Gastrocnemius medialis (tissue), 4 donors: ENCODE data around the gene NFKBIL1. TPM values are rescaled to one million over a fixed set of nuclear protein-coding genes. Genes with fewer than 3 reads are reported as not detected.
A peak's percentile ranks its signal among the peaks of the same experiment; 100 is the strongest.

Experiments
- ATAC-seq, 2 donors: fragments of 150-250 bp; one replicate each; pipeline ENCODE4 v1.9.1; 2016
- DNase-seq, 2 donors: peaks; one replicate each; pipeline ENCODE4 v3.0.0-alpha.2; 2019
- H3K27ac ChIP-seq, 4 donors: fragments of 200-600 bp; sonication (generic); 1 replicate in 1 of 4; 2 replicates in 3 of 4; pipeline ENCODE4 v1.5.1; 2016 to 2018; ENCODE audit warnings: mild to moderate bottlenecking in 2 of 4, moderate library complexity in 1 of 4
- H3K27me3 ChIP-seq, 3 donors: fragments of 200-600 bp; sonication (generic) in 2 of 3; 1 replicate in 1 of 3; 2 replicates in 2 of 3; pipeline versions ENCODE4 v1.5.1 to v1.6.0; 2016 to 2019; ENCODE audit warnings: mild to moderate bottlenecking in 1 of 3, moderate library complexity in 1 of 3
- H3K36me3 ChIP-seq, 2 donors: fragments of 200-600 bp; sonication (generic) in 1 of 2; one replicate each; pipeline ENCODE4 v1.5.1; 2017 to 2018
- H3K4me1 ChIP-seq, 2 donors: fragments of 200-600 bp; sonication (generic) in 1 of 2; one replicate each; pipeline ENCODE4 v1.5.1; 2016 to 2017; ENCODE audit warnings: mild to moderate bottlenecking in 2 of 2
- H3K4me3 ChIP-seq, 4 donors: fragments of 200-600 bp; sonication (generic) in 3 of 4; 1 replicate in 1 of 4; 2 replicates in 3 of 4; pipeline ENCODE4 v1.5.1; 2016 to 2019; ENCODE audit warnings: mild to moderate bottlenecking in 2 of 4
- H3K9me3 ChIP-seq, 3 donors: fragments of 200-600 bp; sonication (generic) in 2 of 3; 1 replicate in 1 of 3; 2 replicates in 2 of 3; pipeline ENCODE4 v1.5.1; 2016 to 2019
- CTCF ChIP-seq, 5 experiments: fragments of 450-650 bp in 3 of 5; fragments of 200-600 bp in 2 of 5; sonication (generic) in 2 of 5; IDR thresholded peaks in 4 of 5; conservative IDR thresholded peaks in 1 of 5; 1 replicate in 4 of 5; 2 replicates in 1 of 5; pipeline ENCODE4 v1.5.1; 2016 to 2019; ENCODE audit warnings: antibody characterized with exemption in 5 of 5, mild to moderate bottlenecking in 3 of 5, moderate library complexity in 3 of 5
- POLR2A ChIP-seq, 2 donors: fragments of 450-650 bp; IDR thresholded peaks; one replicate each; pipeline ENCODE4 v1.6.1; 2017; ENCODE audit warnings: antibody characterized with exemption in 2 of 2, mild to moderate bottlenecking in 2 of 2, moderate library complexity in 2 of 2
- in situ Hi-C, 4 donors: fragments of 200-750 bp; cut with MboI; loops; one replicate each; pipeline versions ENCODE4 v1.15.0 to v1.8.0; 2017; ENCODE audit warnings: low sequenced_read_pairs in 4 of 4
- intact Hi-C: fragments of 100-400 bp; cut with DNase I; formaldehyde crosslinking; loops from one replicate; pipeline ENCODE4 v1.15.1; 2023; ENCODE audit warnings: low total_unique reads
- total RNA-seq, 4 donors: library from RNA; depleted of rRNA; stranded (reverse); fragments of >200 nt; gene quantifications; one replicate each; pipeline versions ENCODE4 v1.1.0 to v1.2.3, GENCODE V29; 2016

NFKBIL1 gene
- total RNA-seq, 4 donors from 2014 or later, result 17.6 to 21.7 (median 20.3) TPM

GRCh38 chr6:31533455-31533841, 14.0 kb upstream of the NFKBIL1 start:
- no peak for TF ChIP-seq POLR2A (IDR thresholded peaks at IDR 0.05)
- TF ChIP-seq CTCF (IDR thresholded peaks at IDR 0.05 in 4 of 5, conservative IDR thresholded peaks at IDR 0.05 in 1 of 5), result no peak
- peaks cover 4 to 89% of the 10 kb centered on the region in 2 donors for H3K36me3 ChIP-seq
- in situ Hi-C loops (loop anchor here in 1 of 4 donors (25.0 kb wide), 1 partner anchor 654 kb away; the partner anchor contains the start of genes AGER, AGPAT1, GPSM3 and PBX2), intact Hi-C loops (no loop called here)
- ATAC-seq (no peak), DNase-seq (no peak)
- peaks cover 0 to 2% of the 10 kb centered on the region in 2 donors for H3K4me1 ChIP-seq
- no peak overlapping the region for H3K4me3 ChIP-seq
- H3K9me3 ChIP-seq, result no peaks in the 10 kb centered on the region
- no peaks in the 10 kb centered on the region for H3K27me3 ChIP-seq
- H3K27ac ChIP-seq, result peak overlapping the region in 1 of 4 donors; percentile 27

- H3K36me3 ChIP-seq, result peaks cover 4 to 95% of the 10 kb centered on the region in 2 donors
- intact Hi-C loops, result no loop called here
- no peak for ATAC-seq
- in situ Hi-C loops, result loop anchor here in 1 of 4 donors (25.0 kb wide), 1 partner anchor 653 kb away; the partner anchor contains the start of genes AGER, AGPAT1, GPSM3 and PBX2
- no peak overlapping the region for H3K27ac ChIP-seq
- peaks cover 5 to 7% of the 10 kb centered on the region in 2 donors for H3K4me1 ChIP-seq
- no peaks in the 10 kb centered on the region for H3K27me3 ChIP-seq
- H3K4me3 ChIP-seq, result no peak overlapping the region
- no peak for DNase-seq
- no peaks in the 10 kb centered on the region for H3K9me3 ChIP-seq
- TF ChIP-seq CTCF (IDR thresholded peaks at IDR 0.05 in 4 of 5, conservative IDR thresholded peaks at IDR 0.05 in 1 of 5) (no peak), POLR2A (IDR thresholded peaks at IDR 0.05) (no peak)
These were observed 13.4 kb upstream of the NFKBIL1 start for GRCh38 chr6:31534011-31534410.

GRCh38 chr6:31534521-31535040, 12.8 kb upstream of the NFKBIL1 start:
- intact Hi-C loops (no loop called here), in situ Hi-C loops (loop anchor here in 2 of 4 donors (5.0 to 25.0 kb wide), 2 partner anchors 42 to 653 kb away; partner anchors contain the start of genes AGER (in 1 of the 2), AGPAT1 (in 1 of the 2), GPSM3 (in 1 of the 2) and PBX2 (in 1 of the 2))
- H3K27ac ChIP-seq, result no peak overlapping the region
- peaks cover 4 to 100% of the 10 kb centered on the region in 2 donors for H3K36me3 ChIP-seq
- TF ChIP-seq CTCF (IDR thresholded peaks at IDR 0.05 in 4 of 5, conservative IDR thresholded peaks at IDR 0.05 in 1 of 5) (no peak), POLR2A (IDR thresholded peaks at IDR 0.05) (no peak)
- no peaks in the 10 kb centered on the region for H3K27me3 ChIP-seq
- no peak overlapping the region for H3K4me3 ChIP-seq
- DNase-seq (no peak), ATAC-seq (no peak)
- H3K4me1 ChIP-seq, result peaks cover 11 to 13% of the 10 kb centered on the region in 2 donors
- H3K9me3 ChIP-seq, result no peaks in the 10 kb centered on the region

- no peak for ATAC-seq
- intact Hi-C loops, result no loop called here
These were observed 11.7 kb upstream of the NFKBIL1 start for GRCh38 chr6:31535538-31536324.

More at GRCh38 chr6:31535538-31536324, 11.7 kb upstream of the NFKBIL1 start:
- Histone ChIP-seq H3K9me3 (no peaks in the 10 kb centered on the region), H3K4me1 (peaks cover 22 to 24% of the 10 kb centered on the region in 2 donors), H3K27me3 (no peaks in the 10 kb centered on the region), H3K36me3 (peaks cover 4 to 96% of the 10 kb centered on the region in 2 donors), H3K4me3 (no peak overlapping the region), H3K27ac (no peak overlapping the region)
- in situ Hi-C loops, result loop anchor here in 2 of 4 donors (5.0 to 25.0 kb wide), 2 partner anchors 43 to 652 kb away; partner anchors contain the start of genes AGER (in 1 of the 2), AGPAT1 (in 1 of the 2), GPSM3 (in 1 of the 2) and PBX2 (in 1 of the 2)
- no peak for DNase-seq
- no peak for TF ChIP-seq CTCF (IDR thresholded peaks at IDR 0.05 in 4 of 5, conservative IDR thresholded peaks at IDR 0.05 in 1 of 5)
- TF ChIP-seq POLR2A (IDR thresholded peaks at IDR 0.05), result no peak
